Memory B cell (primary cell): Measurements from ENCODE around the gene SIPA1.
A peak's percentile ranks its signal among the peaks of the same experiment; 100 is the strongest.
"Not testable (repeated sequence)": the region's sequence is repeated elsewhere in the genome, so short reads cannot be mapped to it uniquely, and the experiment has no call there.

Source experiments
- ATAC-seq: fragments of 150-1000 bp; cut with Tn5 transposase; 2 replicates; pipeline ENCODE4 v1.10.0; 2021; ENCODE audit warnings: low read depth, mild to moderate bottlenecking, moderate library complexity
- DNase-seq, 2 donors: peaks; one replicate each; pipeline ENCODE4 v3.0.0; 2022; ENCODE audit warnings: low spot score in 2 of 2
- H3K27ac Mint-ChIP-seq: one replicate; pipeline ENCODE4 v1.8.0; 2022; ENCODE audit warnings: mild to moderate bottlenecking, moderate library complexity, mixed read lengths
- H3K27me3 Mint-ChIP-seq: one replicate; pipeline ENCODE4 v1.8.0; 2022; ENCODE audit warnings: mixed read lengths
- H3K36me3 Mint-ChIP-seq: one replicate; pipeline ENCODE4 v1.8.0; 2022; ENCODE audit warnings: mild to moderate bottlenecking, mixed read lengths
- H3K4me1 Mint-ChIP-seq: one replicate; pipeline ENCODE4 v1.8.0; 2022; ENCODE audit warnings: mixed read lengths
- H3K4me3 Mint-ChIP-seq: one replicate; pipeline ENCODE4 v1.8.0; 2022; ENCODE audit warnings: mild to moderate bottlenecking, moderate library complexity, mixed read lengths
- H3K9me3 Mint-ChIP-seq: one replicate; pipeline ENCODE4 v1.8.0; 2022; ENCODE audit warnings: mixed read lengths

Gene SIPA1

DNA sequence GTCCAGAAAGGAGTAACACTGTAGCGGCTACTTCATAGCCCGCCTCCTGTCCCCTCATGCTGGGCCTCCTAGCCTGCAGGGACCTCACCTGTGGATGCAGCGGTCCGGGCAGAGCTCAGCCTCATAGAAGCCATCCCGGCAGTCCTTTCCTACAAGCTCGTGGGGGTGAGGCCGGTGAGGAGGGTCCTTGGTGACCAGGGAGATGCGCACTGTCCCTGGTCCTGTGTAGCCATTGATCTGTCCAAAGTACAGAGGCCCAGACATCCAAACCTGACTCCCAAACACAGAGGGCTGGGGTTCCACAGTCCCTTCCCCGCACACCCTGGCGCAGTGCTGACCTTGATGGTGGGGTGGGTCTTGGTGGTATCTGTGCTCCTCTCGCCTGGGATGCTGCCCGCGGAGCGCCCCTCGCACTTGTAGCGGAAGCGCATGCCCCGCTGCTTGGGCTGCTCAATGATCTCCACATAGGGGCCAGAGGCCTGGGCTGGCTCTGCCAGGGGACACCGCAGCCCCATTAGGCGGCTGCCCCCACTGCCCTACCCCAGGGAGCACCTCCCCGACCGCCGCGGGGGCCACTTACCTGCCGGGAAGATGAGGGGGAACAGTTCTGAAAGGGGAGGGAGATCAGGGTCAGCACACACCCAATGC lies 23.8 kb downstream of the SIPA1 start:
- H3K4me1 Mint-ChIP-seq, result peaks cover 15% of the 10 kb centered on the region
- peak overlapping the region; percentile 80 for H3K4me3 Mint-ChIP-seq
- peaks cover 25% of the 10 kb centered on the region for H3K36me3 Mint-ChIP-seq
- no peaks in the 10 kb centered on the region for H3K27me3 Mint-ChIP-seq
- H3K9me3 Mint-ChIP-seq, result no peaks in the 10 kb centered on the region
- H3K27ac Mint-ChIP-seq, result peak overlapping the region; percentile 72
- ATAC-seq (no peak), DNase-seq (no peak)

DNA sequence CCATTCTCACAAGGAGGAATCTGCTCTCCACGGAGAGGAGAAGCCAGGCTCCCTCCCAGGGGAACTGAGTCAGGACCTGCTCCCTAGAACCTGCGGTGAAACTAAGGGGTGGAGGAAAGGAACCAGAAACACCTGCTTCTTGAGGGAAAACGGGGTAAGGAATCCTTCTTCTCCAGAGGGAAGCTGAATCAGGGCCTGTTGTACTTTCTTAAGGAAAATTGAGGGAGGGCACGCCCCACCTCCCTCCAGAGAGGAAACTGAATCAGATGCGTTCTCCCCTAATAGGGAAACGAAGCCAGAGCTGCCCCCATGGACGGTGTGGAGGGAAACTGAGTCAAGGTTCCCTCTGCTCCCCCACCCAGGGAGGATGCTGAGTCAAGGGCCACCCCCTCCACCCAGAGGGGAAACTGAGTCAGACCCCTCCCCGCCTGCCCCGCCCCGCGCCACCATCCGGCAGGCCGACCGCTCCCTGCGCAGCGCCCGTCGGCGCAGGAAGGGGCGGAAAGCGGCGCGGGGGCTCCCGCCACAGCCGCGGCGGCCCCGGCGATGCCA lies 24.4 kb downstream of the SIPA1 start:
- Mint-ChIP-seq H3K27me3 (no peaks in the 10 kb centered on the region), H3K36me3 (peaks cover 19% of the 10 kb centered on the region), H3K4me1 (peaks cover 13% of the 10 kb centered on the region), H3K4me3 (peak overlapping the region; percentile 80), H3K27ac (peak overlapping the region; percentile 72), H3K9me3 (no peaks in the 10 kb centered on the region)
- ATAC-seq (no peak), DNase-seq (no peak)

DNA sequence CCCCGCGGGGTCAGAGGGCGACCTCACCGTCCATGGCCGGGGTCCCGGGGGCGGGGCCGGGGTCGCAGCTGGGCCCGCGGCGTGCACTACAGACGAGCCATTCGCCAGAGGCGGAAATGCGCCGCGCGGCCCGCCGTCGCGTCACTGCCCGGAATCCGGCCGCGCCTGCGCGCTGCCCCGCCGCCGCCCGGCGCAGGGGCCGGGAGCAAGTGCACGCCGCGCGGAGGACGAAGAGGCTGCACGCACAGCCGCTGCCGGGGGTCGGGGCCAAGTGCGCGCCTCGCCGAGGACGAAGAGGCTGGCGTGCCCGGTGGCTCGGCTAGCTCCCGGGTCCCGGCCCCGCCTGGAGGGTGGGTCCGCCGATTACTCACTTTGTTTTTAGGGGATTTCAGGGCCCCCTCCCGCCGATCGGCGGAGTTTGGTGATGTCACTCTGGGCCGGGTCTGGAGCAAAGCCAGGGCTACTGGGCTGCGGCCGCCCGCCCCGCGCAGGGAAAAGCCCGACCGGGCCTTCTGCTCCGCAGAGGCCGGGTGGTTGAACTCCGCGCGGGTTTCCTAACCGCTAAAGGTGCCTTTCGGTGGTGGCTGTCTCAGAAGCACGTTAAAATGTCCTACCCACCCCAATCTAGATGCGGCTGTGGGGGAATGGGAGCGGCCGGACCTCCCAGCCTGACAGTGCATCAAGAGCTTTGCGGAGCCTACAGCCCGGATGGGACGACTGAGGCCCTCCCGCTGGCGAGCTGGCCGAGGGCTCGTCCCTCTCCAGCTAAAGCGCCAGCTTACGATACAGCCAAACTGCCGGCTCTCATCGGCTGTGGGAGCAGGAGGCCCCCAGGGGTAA lies 25.1 kb downstream of the SIPA1 start, which contains the start of gene RELA:
Gene RELA, minus strand, starts transcription at position 118 of the 840 bp plus-strand sequence. Its CDS starts 84 bp downstream, at position 34.
- ATAC-seq, result peak; percentile 77
- peak within 1 kb of the TSS; percentile 94 for H3K27ac Mint-ChIP-seq
- H3K36me3 Mint-ChIP-seq, result peaks cover 16% of the 10 kb centered on the region
- no peaks in the 10 kb centered on the region for H3K9me3 Mint-ChIP-seq
- H3K4me1 Mint-ChIP-seq, result peaks cover 10% of the 10 kb centered on the region
- DNase-seq, result peak; percentile 87 to 88
- H3K4me3 Mint-ChIP-seq, result peak within 1 kb of the TSS; percentile 89
- H3K27me3 Mint-ChIP-seq, result no peaks in the 10 kb centered on the region

DNA sequence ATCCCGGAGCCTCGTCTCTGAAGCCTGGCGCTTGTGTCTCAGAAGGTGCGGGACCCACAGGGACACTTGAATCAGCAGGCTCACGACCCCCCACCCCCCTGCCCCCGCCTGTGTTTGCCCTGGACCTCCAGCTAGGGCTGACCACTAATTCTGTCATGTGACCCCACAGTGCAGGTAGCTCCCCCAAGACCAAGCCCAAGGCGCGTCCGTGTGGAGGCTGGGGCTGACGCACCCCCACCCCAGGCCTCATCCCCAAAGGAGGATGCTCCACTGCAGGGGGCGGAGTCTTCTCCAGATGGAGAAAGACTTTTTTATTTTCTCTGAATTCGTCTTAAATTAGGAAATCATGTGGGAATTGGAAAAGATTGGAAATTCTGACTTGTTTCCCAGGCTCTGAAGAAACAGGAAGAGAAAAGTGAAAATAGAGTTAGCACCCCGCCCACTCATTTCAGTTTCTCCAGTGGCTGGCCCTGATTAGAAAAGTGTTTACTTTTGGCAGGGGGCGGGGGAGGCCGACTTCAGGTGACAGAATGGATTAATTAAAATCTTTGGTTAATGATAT lies 25.8 kb downstream of the SIPA1 start:
- Mint-ChIP-seq H3K27ac (peak overlapping the region; percentile 94), H3K4me1 (peaks cover 10% of the 10 kb centered on the region), H3K36me3 (peaks cover 13% of the 10 kb centered on the region), H3K27me3 (no peaks in the 10 kb centered on the region), H3K9me3 (no peaks in the 10 kb centered on the region), H3K4me3 (peak overlapping the region; percentile 89)
- ATAC-seq (peak; percentile 7), DNase-seq (no peak)

DNA sequence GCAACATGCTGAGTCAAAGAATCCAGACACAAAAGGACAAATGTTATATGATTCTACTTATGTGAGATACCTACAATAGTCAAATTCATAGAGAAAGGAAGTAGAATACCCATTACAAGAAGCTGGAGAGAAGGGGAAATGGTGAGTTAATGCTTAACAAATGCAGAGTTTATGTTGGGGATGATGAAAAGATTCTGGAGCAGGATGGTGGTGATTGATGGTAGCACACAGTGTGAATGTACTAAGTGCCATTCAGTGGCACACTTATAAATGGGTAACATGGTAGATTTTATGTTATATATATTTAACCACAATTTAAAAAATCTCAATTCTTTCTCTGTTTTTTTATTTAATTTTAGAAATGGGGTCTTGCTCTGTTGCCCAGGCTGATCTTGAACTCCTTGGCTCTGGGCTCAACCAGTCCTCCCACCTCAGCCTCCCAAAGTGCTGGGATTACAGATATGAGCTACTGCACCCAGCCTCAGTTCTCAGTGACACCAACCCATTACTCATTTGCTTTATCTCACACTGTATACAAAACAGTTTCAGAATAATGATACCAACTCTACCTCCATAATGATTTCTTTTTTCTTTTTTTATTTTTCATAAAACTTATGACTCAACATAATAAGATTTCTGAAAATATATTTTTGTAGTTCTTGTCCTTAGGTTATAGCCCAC lies 34.4 kb downstream of the SIPA1 start:
- Mint-ChIP-seq H3K4me1 (no peaks in the 10 kb centered on the region), H3K27ac (no peak overlapping the region), H3K4me3 (no peak overlapping the region), H3K27me3 (no peaks in the 10 kb centered on the region), H3K9me3 (no peaks in the 10 kb centered on the region), H3K36me3 (no peaks in the 10 kb centered on the region)
- no peak for DNase-seq
- no peak for ATAC-seq

DNA sequence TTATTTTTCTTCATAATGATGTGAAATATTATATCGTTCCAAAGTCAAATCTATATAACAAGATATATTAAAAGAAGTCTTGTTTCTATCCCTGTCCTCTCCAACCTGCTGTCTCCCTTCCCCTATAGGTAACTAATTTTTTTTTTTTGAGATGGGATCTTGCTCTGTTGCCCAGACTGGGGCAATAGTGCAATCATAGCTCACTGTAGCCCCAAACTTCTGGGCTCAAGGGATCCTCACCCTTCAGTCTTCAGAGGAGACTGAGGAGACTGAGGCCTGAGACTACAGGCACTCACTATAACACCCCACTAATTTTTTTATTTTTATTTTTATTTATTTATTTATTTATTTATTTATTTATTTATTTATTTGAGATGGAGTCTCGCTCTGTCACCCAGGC lies 35.1 kb downstream of the SIPA1 start:
- no peak for DNase-seq
- H3K27ac Mint-ChIP-seq, result no peak overlapping the region
- no peak for ATAC-seq
- no peak overlapping the region for H3K4me3 Mint-ChIP-seq
- H3K27me3 Mint-ChIP-seq, result no peaks in the 10 kb centered on the region
- no peaks in the 10 kb centered on the region for H3K4me1 Mint-ChIP-seq
- no peaks in the 10 kb centered on the region for H3K36me3 Mint-ChIP-seq
- H3K9me3 Mint-ChIP-seq, result no peaks in the 10 kb centered on the region

DNA sequence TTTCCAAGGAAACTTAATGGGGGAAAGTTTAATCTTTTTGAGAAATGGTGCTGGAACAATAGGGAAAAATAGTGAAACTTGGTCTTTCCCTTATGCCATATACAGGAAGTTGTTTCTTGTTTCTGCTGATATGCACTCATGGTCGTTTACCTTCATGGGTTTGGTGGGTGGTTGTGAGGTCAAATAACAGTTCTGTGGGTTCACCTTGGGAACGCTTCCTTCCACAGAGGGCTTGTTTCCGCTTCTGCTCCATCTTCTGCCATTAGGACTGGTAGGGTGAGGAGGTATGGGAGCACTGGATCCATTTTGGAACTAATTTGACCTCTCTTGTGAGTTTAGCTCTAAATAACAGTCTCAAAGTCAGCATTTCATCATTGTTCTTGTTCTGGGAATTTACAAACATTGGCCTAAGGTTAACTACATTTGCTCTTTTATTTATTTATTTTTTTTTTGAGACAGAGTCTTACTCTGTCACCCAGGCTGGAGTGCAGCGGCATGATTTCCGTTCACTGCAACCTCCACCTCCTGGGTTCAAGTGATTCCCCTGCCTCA lies 42.4 kb downstream of the SIPA1 start:
- Mint-ChIP-seq H3K27ac (no peak overlapping the region), H3K9me3 (no peaks in the 10 kb centered on the region), H3K4me1 (no peaks in the 10 kb centered on the region), H3K4me3 (no peak overlapping the region), H3K27me3 (peaks cover 4% of the 10 kb centered on the region), H3K36me3 (no peaks in the 10 kb centered on the region)
- DNase-seq (no peak), ATAC-seq (no peak)

DNA sequence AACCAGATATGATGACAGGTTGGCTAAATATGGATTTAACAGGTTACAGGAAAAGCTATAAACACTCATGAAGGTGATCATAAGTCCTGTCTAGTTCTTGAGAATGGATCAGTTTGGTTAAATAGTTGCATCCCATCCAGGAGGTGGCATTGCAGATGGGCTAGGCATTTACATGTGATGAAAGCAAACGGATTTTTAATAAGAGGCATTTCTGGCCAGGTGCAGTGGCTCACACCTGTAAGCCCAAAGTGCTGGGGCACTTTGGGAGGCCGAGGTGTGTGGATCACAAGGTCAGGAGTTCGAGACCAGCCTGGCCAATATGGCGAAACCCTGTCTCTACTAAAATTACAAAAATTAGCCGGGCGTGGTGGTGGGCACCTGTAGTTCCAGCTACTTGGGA lies 45.6 kb downstream of the SIPA1 start:
- H3K4me1 Mint-ChIP-seq, H3K27ac Mint-ChIP-seq, H3K4me3 Mint-ChIP-seq, DNase-seq, H3K9me3 Mint-ChIP-seq, H3K27me3 Mint-ChIP-seq, H3K36me3 Mint-ChIP-seq, ATAC-seq: not testable (repeated sequence)

DNA sequence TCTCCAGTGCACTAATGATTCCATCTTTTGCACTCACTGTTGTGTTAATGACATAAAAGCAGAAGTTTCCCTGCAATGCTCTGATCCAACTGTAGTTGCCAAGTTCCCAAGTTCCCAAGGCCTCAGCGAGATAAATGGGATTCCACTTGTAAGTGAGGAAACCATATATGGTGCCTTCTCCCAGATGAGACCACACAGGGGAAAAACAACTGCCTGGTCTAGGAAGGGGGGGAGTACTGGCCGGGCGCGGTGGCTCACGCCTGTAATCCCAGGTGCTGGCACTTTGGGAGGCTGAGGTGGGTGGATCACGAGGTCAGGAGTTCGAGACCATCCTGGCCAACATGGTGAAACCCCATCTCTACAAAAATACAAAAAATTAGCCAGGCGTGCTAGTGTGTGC lies 48.1 kb downstream of the SIPA1 start:
- DNase-seq (no peak), ATAC-seq (no peak)
- no peaks in the 10 kb centered on the region for H3K9me3 Mint-ChIP-seq

DNA sequence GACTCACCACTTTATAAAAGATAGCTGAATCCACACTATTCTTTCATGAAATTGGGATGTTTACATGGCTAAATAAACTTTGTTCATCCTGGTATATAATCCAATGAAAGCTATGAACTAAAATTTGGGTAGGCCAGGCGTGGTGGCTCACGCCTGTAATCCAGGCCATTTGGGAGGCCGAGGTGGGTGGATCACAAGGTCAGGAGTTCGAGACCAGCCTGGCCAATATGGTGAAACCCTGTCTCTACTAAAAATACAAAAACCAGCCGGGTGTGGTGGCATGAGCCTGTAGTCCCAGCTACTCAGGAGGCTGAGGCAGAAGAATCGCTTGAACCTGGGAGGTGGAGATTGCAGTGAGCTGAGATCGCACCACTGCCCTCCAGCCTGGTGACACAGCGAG lies 53.9 kb downstream of the SIPA1 start:
- H3K36me3 Mint-ChIP-seq, H3K9me3 Mint-ChIP-seq, H3K4me1 Mint-ChIP-seq, ATAC-seq, DNase-seq, H3K27ac Mint-ChIP-seq, H3K27me3 Mint-ChIP-seq, H3K4me3 Mint-ChIP-seq: not testable (repeated sequence)

More for the DNA sequence above, 48.1 kb downstream of the SIPA1 start:
- Mint-ChIP-seq H3K4me3 (no peak overlapping the region), H3K4me1 (no peaks in the 10 kb centered on the region), H3K27me3 (peaks cover 4% of the 10 kb centered on the region), H3K27ac (no peak overlapping the region), H3K36me3 (no peaks in the 10 kb centered on the region)

DNA sequence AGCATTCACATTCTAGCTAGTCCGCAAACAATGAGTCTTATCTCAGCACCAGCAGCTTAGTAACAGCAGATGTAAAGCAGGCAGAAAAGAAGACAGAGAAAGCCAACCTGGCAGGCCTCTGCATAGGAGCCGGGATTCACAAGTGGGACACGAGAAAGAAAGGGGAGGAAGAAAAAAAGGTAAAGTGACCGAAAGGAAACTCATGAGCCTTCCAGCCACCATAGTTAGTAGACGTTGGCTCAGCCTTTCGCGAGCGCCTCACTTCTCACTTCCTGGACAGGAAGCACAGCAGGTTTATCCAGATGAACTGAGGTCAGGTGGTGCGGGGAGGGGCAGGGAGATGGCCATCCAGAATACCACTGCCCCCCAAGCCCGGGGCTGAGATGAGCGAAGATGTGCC lies 54.5 kb downstream of the SIPA1 start:
- H3K27ac Mint-ChIP-seq, result no peak overlapping the region
- H3K36me3 Mint-ChIP-seq, result no peaks in the 10 kb centered on the region
- DNase-seq (no peak), ATAC-seq (no peak)
- no peaks in the 10 kb centered on the region for H3K27me3 Mint-ChIP-seq
- H3K4me3 Mint-ChIP-seq, result no peak overlapping the region
- no peaks in the 10 kb centered on the region for H3K4me1 Mint-ChIP-seq
- H3K9me3 Mint-ChIP-seq, result no peaks in the 10 kb centered on the region

DNA sequence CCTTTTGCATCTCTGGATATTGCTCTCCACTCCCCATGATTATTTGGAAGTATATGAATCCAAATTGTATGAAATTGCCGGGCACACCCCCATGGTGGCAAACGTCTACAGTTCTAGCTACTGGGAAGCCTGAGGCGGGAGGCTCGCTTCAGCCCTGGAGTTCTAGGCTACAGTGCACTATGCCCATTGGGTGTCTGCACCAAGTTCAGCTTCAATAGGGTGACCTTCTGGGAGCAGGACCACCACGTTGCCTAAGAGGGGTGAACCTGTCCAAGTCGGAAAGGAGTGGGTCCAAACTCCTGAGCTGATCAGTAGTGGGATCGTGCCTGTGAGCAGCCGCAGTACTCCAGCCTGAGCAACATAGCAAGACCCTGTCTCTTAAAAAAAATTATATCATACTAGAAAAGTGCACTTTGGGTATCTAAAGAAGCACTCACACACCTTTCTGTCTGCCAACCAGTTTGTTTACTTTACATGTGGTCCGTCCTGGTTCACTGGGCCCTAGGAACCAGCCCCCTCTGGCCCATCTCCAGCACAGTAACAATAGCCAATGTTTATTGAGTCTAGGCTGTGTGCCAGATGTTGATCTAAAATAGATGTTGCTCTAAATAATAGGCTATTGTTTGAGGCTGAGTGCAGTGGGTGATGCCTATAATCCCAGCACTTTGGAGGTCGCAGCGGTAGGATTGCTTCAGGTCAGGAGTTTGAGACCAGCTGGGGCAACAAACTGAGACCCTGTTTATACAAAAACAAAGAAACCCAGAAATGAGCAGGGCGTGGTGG lies 57.7 kb downstream of the SIPA1 start:
- H3K4me3 Mint-ChIP-seq, result no peak overlapping the region
- no peak for DNase-seq

More for the DNA sequence above, 57.7 kb downstream of the SIPA1 start:
- peaks cover 2% of the 10 kb centered on the region for H3K9me3 Mint-ChIP-seq
- H3K36me3 Mint-ChIP-seq, result no peaks in the 10 kb centered on the region
- H3K4me1 Mint-ChIP-seq, result peaks cover 9% of the 10 kb centered on the region
- no peak overlapping the region for H3K27ac Mint-ChIP-seq
- no peak for ATAC-seq
- H3K27me3 Mint-ChIP-seq, result peaks cover 5% of the 10 kb centered on the region
